Ovary (tissue), 9 donors: ENCODE measurements around the gene KIAA1671. TPM values are rescaled to one million over a fixed set of nuclear protein-coding genes. Genes with fewer than 3 reads are reported as not detected.

ENCODE experiments used
- DNase-seq, 5 donors: peaks; one replicate each; pipeline ENCODE4 v3.0.0-alpha.2; 2019 to 2020
- H3K27ac ChIP-seq, 2 donors: fragments of 200-600 bp; one replicate each; pipeline versions ENCODE4 v1.5.1 to v1.8.0; 2019 to 2022
- H3K27me3 ChIP-seq: fragments of 200-600 bp; one replicate; pipeline ENCODE4 v1.8.0; 2022
- H3K36me3 ChIP-seq: fragments of 200-600 bp; sonication (generic); one replicate; pipeline ENCODE4 v1.5.1; 2019
- H3K4me1 ChIP-seq: one replicate; pipeline ENCODE4 v1.8.1; 2013; ENCODE audit warnings: mild to moderate bottlenecking, moderate library complexity; ENCODE audit not compliant: insufficient read depth
- H3K4me3 ChIP-seq: fragments of 200-600 bp; sonication (generic); one replicate; pipeline ENCODE4 v1.5.1; 2017
- H3K9me3 ChIP-seq, 2 donors: fragments of 200-600 bp in 1 of 2; sonication (generic) in 1 of 2; one replicate each; pipeline versions ENCODE4 v1.5.1 to v1.8.1; 2013 to 2019; ENCODE audit warnings: mild to moderate bottlenecking in 1 of 2, moderate library complexity in 1 of 2
- EP300 ChIP-seq: sonication (generic); formaldehyde crosslinking; IDR thresholded peaks from one replicate; pipeline ENCODE4 v1.6.1; 2017; ENCODE audit warnings: antibody characterized with exemption
- POLR2A ChIP-seq: fragments of 450-650 bp; IDR thresholded peaks from one replicate; pipeline ENCODE4 v1.6.1; 2017; ENCODE audit warnings: antibody characterized with exemption, mild to moderate bottlenecking, moderate library complexity
- WGBS, 3 donors: extraction: QIAGEN DNeasy Blood & Tissue Kit in 1 of 3; methylation state at CpG; one replicate each; pipeline versions ENCODE4 v1.1.5 to v1.1.7; 2013 to 2017; 5-methylcytosine and 5-hydroxymethylcytosine counted together
- intact Hi-C, 4 donors: fragments of 100-400 bp; cut with DNase I; formaldehyde crosslinking; loops; one replicate each; pipeline versions ENCODE4 v1.11.0 to v1.15.1; 2022 to 2023
- polyA plus RNA-seq, 2 donors: library from polyadenylated mRNA; stranded (reverse); fragments of 200-250 nt in 1 of 2; fragments of 350-450 nt in 1 of 2; fragmentation: Illumina TruSeq in 1 of 2; extraction: RNeasy Lipid Tissue Mini Kit (QIAGEN cat#74804) in 1 of 2; gene quantifications; one replicate each; pipeline ENCODE4 v1.2.3, GENCODE V29; 2013 to 2014
- total RNA-seq, 7 donors: library from RNA; depleted of rRNA in 2 of 7; stranded (reverse); fragments of >200 nt in 2 of 7; fragmentation: NEBNext Ultra II Directional in 3 of 7; extraction: Animal tissue kit (Norgen Biotek cat#: 25700) in 3 of 7; gene quantifications; one replicate each; pipeline versions ENCODE4 v1.1.0 to v1.2.4, GENCODE V29; 2016 to 2023
- TF ChIP-seq, protein P1 (sequence below), 3 donors: fragments of 450-650 bp in 2 of 3; fragments of 200-600 bp in 1 of 3; IDR thresholded peaks; one replicate each; pipeline versions ENCODE4 v1.5.1 to v1.8.0; 2016 to 2022; ENCODE audit warnings: antibody characterized with exemption in 3 of 3, mild to moderate bottlenecking in 1 of 3
- donor health status: DM: no; HTN: no; CAD: no; lungs with moderate emphysema.
- donor health status: DM: no; HTN: no; CAD: no.
- donor health status: Bipolar disorder and iron deficiency.
- donor health status: DM: yes; HTN: yes; CAD: no.
- donor health status: DM: no; HTN: no; CAD: no.
- donor health status: DM: yes; HTN: yes; CAD: no.

The KIAA1671 gene
- total and polyA plus RNA-seq, 9 donors: 9.8 to 27.9 (median 24.5) TPM

DNA sequence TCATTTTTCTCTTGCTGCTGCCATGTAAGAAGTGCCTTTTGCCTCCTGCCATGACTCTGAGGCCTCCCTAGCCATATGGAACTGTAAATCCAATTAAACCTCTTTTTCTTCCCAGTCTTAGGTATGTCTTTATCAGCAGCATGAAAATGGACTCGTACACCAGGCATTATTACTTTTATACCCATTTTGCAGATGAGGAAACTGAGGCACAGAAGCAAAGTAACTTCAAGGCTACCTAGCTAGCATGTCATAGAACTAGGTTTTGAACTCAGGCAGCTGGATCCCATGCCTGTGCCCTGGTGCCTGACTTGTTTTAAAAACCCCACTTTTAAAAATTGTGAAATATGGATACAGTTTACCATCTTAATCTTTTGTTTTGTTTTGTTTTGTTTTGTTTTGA is 25.8 kb downstream of the KIAA1671 start:
- TF ChIP-seq POLR2A (no peak), EP300 (no peak)
- TF ChIP-seq, protein P1, sequence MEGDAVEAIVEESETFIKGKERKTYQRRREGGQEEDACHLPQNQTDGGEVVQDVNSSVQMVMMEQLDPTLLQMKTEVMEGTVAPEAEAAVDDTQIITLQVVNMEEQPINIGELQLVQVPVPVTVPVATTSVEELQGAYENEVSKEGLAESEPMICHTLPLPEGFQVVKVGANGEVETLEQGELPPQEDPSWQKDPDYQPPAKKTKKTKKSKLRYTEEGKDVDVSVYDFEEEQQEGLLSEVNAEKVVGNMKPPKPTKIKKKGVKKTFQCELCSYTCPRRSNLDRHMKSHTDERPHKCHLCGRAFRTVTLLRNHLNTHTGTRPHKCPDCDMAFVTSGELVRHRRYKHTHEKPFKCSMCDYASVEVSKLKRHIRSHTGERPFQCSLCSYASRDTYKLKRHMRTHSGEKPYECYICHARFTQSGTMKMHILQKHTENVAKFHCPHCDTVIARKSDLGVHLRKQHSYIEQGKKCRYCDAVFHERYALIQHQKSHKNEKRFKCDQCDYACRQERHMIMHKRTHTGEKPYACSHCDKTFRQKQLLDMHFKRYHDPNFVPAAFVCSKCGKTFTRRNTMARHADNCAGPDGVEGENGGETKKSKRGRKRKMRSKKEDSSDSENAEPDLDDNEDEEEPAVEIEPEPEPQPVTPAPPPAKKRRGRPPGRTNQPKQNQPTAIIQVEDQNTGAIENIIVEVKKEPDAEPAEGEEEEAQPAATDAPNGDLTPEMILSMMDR (IDR thresholded peaks at IDR 0.05): no peak
- Histone ChIP-seq H3K4me1 (peaks cover 28% of the 10 kb centered on the region), H3K9me3 (no peaks in the 10 kb centered on the region), H3K27ac (peak overlapping the region in 1 of 2 donors; percentile 92), H3K36me3 (no peaks in the 10 kb centered on the region), H3K4me3 (no peak overlapping the region), H3K27me3 (no peaks in the 10 kb centered on the region)
- intact Hi-C loops: no loop called here
- WGBS, 3 donors: 81 to 94% (median 89%) methylated on average over 1 of the region's 1 CpG
- no peak for DNase-seq

DNA sequence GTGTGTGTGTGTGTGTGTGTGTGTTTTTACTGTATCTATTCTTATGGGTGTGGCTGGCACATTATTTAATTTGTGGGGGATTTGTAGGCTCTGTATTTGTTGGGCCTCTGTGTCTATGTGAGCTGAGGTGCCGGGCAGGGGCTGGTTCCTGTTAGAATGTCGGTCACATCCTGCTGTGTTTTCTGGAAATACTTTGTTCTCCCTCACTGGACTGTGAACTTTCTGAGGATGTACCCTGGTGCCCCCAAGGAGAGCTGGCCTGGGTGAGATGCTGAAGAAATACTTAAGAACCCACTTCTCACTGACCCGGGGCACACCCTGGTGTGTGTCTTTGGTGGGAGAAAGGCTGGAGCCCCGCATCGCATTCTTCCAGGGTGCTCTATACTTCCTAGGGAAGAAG is 28.6 kb downstream of the KIAA1671 start:
- TF ChIP-seq EP300 (no peak), POLR2A (no peak)
- TF ChIP-seq, protein P1 (IDR thresholded peaks at IDR 0.05): no peak
- no peak for DNase-seq
- 82 to 91% (median 90%) methylated on average over 5 of the region's 5 CpGs for WGBS, 3 donors
- Histone ChIP-seq H3K4me3 (no peak overlapping the region), H3K27me3 (no peaks in the 10 kb centered on the region), H3K4me1 (peaks cover 23% of the 10 kb centered on the region), H3K9me3 (no peaks in the 10 kb centered on the region), H3K36me3 (no peaks in the 10 kb centered on the region), H3K27ac (no peak overlapping the region)
- intact Hi-C loops: no loop called here

DNA sequence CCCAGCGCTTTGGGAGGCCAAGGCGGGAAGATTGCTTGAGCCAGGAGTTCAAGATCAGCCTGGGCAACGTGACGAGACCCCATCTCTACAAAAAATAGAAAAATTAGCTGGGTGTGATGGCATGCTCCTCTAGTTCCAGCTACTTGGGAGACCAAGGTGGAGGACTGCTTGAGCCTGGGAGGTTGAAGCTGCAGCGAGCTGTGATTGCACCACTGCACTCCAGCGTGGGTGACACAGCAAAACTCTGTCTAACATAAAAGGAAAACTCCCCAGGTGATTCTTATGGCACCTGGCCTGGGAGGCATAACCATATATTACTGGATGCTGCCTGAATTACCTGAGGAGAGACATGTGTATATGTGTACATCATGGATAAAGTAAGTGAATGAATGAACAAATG is 29.1 kb downstream of the KIAA1671 start:
- Histone ChIP-seq H3K27ac (no peak overlapping the region), H3K4me1 (peaks cover 19% of the 10 kb centered on the region), H3K27me3 (no peaks in the 10 kb centered on the region), H3K36me3 (no peaks in the 10 kb centered on the region), H3K9me3 (no peaks in the 10 kb centered on the region), H3K4me3 (no peak overlapping the region)
- no peak for DNase-seq
- 91 to 97% (median 93%) methylated on average over 6 of the region's 6 CpGs for WGBS, 3 donors
- intact Hi-C loops: no loop called here
- TF ChIP-seq, protein P1 (IDR thresholded peaks at IDR 0.05): no peak
- TF ChIP-seq POLR2A: no peak
- no peak for TF ChIP-seq EP300

GRCh38 chr22:24982301-24983056 is 30.0 kb downstream of the KIAA1671 start:
- TF ChIP-seq, protein P1 (IDR thresholded peaks at IDR 0.05): no peak
- TF ChIP-seq EP300 (no peak), POLR2A (no peak)
- Histone ChIP-seq H3K36me3 (no peaks in the 10 kb centered on the region), H3K4me3 (no peak overlapping the region), H3K9me3 (no peaks in the 10 kb centered on the region), H3K27me3 (no peaks in the 10 kb centered on the region), H3K4me1 (peaks cover 11% of the 10 kb centered on the region), H3K27ac (no peak overlapping the region)
- intact Hi-C loops: no loop called here
- DNase-seq: peak in 1 of 5 donors; percentile 31
- 63 to 73% (median 65%) methylated on average over 8 of the region's 8 CpGs for WGBS, 3 donors
